OCI-LY3 (cell line): ENCODE measurements around the gene ITPR1.

Source experiments
- CTCF ChIP-seq: fragments of 200-600, 300-600 bp; sonication (generic); IDR thresholded peaks from 2 replicates; pipeline ENCODE4 v1.5.1; 2014; ENCODE audit warnings: antibody characterized with exemption, low read length, low read depth
- EZH2phosphoT487 ChIP-seq: fragments of 200-600 bp; shearing (Covaris generic); IDR thresholded peaks from 2 replicates; pipeline ENCODE4 v1.6.1; 2018; ENCODE audit warnings: antibody characterized with exemption, mixed run types, low read depth

GRCh38 chr3:4449043-4449805 is 43.9 kb upstream of the ITPR1 start:
- TF ChIP-seq CTCF: no peak
- TF ChIP-seq EZH2phosphoT487: no peak
